ENCODE measurements around the gene UNKL.

- no peak for TF ChIP-seq CTCF (IDR thresholded peaks at IDR 0.05)
- no peak for TF ChIP-seq EZH2 (IDR thresholded peaks at IDR 0.05; ENCODE audit: borderline replicate concordance, insufficient read depth, low read depth, low read length, poor library complexity, severe bottlenecking)
Measured at GRCh38 chr16:1346422-1347285, 67.8 kb downstream of the UNKL start.

All from B cell (primary cell).